Psoas muscle (tissue), 8 donors: ENCODE measurements around the gene FLT3. TPM values are rescaled to one million over a fixed set of nuclear protein-coding genes. Genes with fewer than 3 reads are reported as not detected.

Experiments
- ATAC-seq, 4 donors: fragments of 200-7000 bp; cut with Tn5 transposase; one replicate each; pipeline ENCODE4 v1.9.1; 2020; ENCODE audit warnings: moderate library complexity in 3 of 4, mild to moderate bottlenecking in 2 of 4
- DNase-seq, 2 donors: peaks; one replicate each; pipeline ENCODE4 v3.0.0-alpha.2; 2020
- H3K27ac ChIP-seq: fragments of 200-600 bp; one replicate; pipeline ENCODE4 v1.8.0; 2022
- H3K27me3 ChIP-seq, 3 donors: fragments of 200-600 bp in 1 of 3; one replicate each; pipeline versions ENCODE4 v1.6.1 to v1.8.0; 2013 to 2022; ENCODE audit warnings: low read length in 2 of 3, mild to moderate bottlenecking in 2 of 3, moderate library complexity in 1 of 3; ENCODE audit not compliant: insufficient read depth in 3 of 3
- H3K36me3 ChIP-seq, 2 donors: fragments of 200-600 bp in 1 of 2; one replicate each; pipeline versions ENCODE4 v1.6.1 to v1.8.0; 2013 to 2022; ENCODE audit warnings: low read depth in 1 of 2, mild to moderate bottlenecking in 1 of 2, moderate library complexity in 1 of 2; ENCODE audit not compliant: insufficient read depth in 1 of 2
- H3K4me1 ChIP-seq: fragments of 200-600 bp; one replicate; pipeline ENCODE4 v1.8.0; 2022
- H3K4me3 ChIP-seq: fragments of 200-600 bp; one replicate; pipeline ENCODE4 v1.8.0; 2022; ENCODE audit warnings: mild to moderate bottlenecking
- H3K9me3 ChIP-seq: fragments of 200-600 bp; one replicate; pipeline ENCODE4 v1.8.0; 2022
- WGBS, 3 donors: extraction: QIAGEN DNeasy Blood & Tissue Kit; methylation state at CpG; one replicate each; pipeline versions ENCODE4 v1.1.6 to v1.1.7; 2013; 5-methylcytosine and 5-hydroxymethylcytosine counted together
- intact Hi-C, 2 donors: fragments of 100-400 bp; cut with DNase I; formaldehyde crosslinking; loops; one replicate each; pipeline versions ENCODE4 v1.11.0 to v1.14.2; 2022
- polyA plus RNA-seq, 3 donors: library from polyadenylated mRNA; stranded (reverse); fragments of 200-250 nt; gene quantifications; one replicate each; pipeline ENCODE4 v1.2.3, GENCODE V29; 2013
- total RNA-seq, 4 donors: library from RNA; stranded (reverse); fragmentation: NEBNext Ultra II Directional in 2 of 4; extraction: Animal tissue kit (Norgen Biotek cat#: 25700) in 2 of 4; gene quantifications; one replicate each; pipeline versions ENCODE4 v1.2.1 to v1.2.4, GENCODE V29; 2021 to 2023
- TF ChIP-seq, protein P1 (sequence below): fragments of 200-600 bp; IDR thresholded peaks from one replicate; pipeline ENCODE4 v1.8.0; 2022; ENCODE audit warnings: antibody characterized with exemption
- donor health status: healthy with polysubstance abuse.
- donor health status: DM: no; HTN: no; CAD: no; lungs with moderate emphysema.
- donor health status: Bipolar disorder and iron deficiency.
- donor health status: healthy.
- donor health status: DM: yes; HTN: yes; CAD: no.
- donor health status: DM: no; HTN: no; CAD: no.
- donor health status: DM: no; HTN: no; CAD: no.
- donor health status: DM: yes; HTN: yes; CAD: no.

The FLT3 gene
- total and polyA plus RNA-seq, 7 donors, result 0.04 to 0.19 (median 0.06) TPM; not detected in 2

DNA sequence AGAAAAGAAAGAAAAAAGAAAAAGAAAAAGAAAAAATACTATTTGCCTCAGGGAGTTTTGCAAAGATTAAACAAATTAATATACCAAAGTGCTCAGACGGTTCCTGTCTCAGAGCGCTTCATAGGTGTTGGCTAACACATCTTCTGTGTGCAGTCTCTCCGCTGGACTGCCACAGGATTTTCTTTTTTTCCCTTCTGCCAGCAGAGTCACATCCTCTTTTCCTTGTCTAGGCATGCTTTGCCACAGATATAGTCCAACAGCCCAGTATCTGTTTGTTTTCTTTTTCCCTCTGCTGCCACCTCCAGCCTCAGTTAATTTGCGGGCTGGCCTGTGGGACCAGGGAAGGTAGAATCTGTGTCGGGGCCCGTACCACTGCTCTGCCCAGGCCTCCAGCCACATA is 108.5 kb downstream of the FLT3 start:
- intact Hi-C loops, result no loop called here
- ATAC-seq (no peak), DNase-seq (no peak)
- Histone ChIP-seq H3K27ac (no peak overlapping the region), H3K4me3 (no peak overlapping the region), H3K9me3 (no peaks in the 10 kb centered on the region), H3K4me1 (no peaks in the 10 kb centered on the region), H3K27me3 (peaks cover 2 to 15% (median 4%) of the 10 kb centered on the region in 3 donors), H3K36me3 (no peaks in the 10 kb centered on the region)
- TF ChIP-seq, protein P1, sequence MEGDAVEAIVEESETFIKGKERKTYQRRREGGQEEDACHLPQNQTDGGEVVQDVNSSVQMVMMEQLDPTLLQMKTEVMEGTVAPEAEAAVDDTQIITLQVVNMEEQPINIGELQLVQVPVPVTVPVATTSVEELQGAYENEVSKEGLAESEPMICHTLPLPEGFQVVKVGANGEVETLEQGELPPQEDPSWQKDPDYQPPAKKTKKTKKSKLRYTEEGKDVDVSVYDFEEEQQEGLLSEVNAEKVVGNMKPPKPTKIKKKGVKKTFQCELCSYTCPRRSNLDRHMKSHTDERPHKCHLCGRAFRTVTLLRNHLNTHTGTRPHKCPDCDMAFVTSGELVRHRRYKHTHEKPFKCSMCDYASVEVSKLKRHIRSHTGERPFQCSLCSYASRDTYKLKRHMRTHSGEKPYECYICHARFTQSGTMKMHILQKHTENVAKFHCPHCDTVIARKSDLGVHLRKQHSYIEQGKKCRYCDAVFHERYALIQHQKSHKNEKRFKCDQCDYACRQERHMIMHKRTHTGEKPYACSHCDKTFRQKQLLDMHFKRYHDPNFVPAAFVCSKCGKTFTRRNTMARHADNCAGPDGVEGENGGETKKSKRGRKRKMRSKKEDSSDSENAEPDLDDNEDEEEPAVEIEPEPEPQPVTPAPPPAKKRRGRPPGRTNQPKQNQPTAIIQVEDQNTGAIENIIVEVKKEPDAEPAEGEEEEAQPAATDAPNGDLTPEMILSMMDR, result no peak
- WGBS, 3 donors, result 69 to 70% (median 69%) methylated on average over 6 of the region's 6 CpGs

DNA sequence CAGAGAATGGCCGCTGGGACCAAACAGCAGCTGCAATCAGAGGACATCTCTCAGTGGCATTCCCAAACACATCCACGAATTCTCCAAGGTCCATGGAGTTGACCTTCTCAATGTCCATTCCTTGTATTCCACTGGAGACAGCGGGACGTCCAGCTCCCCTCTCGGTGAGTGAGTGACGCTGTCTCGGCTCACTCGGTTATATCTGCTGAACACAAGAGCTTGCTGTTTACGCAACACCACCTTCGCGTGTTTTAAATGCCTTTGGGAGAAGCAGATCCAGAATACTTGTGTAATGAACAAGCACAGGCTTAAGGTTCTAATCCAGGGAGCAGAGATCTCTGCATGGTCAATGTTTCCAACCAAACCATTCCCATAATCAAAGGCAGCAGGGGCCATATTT is 111.9 kb downstream of the FLT3 start, which contains the start of gene URAD:
URAD (minus strand) TSS at position 174 of the 400 bp plus-strand sequence; CDS start at position 118, 56 bp downstream.
- DNase-seq, result no peak
- Histone ChIP-seq H3K27me3 (peaks cover 2 to 20% (median 10%) of the 10 kb centered on the region in 3 donors), H3K9me3 (no peaks in the 10 kb centered on the region), H3K27ac (no peak within 1 kb of the TSS), H3K4me1 (no peaks in the 10 kb centered on the region), H3K36me3 (no peaks in the 10 kb centered on the region), H3K4me3 (no peak within 1 kb of the TSS)
- no peak for ATAC-seq
- TF ChIP-seq, protein P1, result no peak
- intact Hi-C loops, result loop anchor here (5.0 to 10.0 kb wide), 3 partner anchors 156 to 1004 kb away; no protein-coding TSS in a partner anchor
- 76 to 82% (median 77%) methylated on average over 11 of the region's 11 CpGs for WGBS, 3 donors

DNA sequence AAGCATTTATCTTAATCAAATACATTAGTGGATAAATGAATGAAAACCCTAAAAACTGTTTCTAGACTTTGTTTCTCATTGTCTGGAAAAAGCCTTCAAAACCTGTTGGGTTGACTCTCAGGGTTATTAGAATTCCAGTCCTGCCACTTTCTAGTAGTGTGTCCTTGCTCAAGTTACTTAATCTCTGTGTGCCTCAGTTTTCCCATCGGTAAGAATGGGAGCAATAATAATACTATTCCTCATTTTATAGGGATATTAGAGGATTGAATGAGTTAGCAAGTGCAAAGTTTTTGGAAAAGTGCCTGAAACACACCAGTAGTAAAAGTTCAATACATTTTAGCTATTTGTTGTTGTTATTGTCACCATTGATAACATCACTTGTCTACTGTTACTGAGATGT is 114.8 kb downstream of the FLT3 start:
- H3K4me1 ChIP-seq, result no peaks in the 10 kb centered on the region
- TF ChIP-seq, protein P1, result no peak
- H3K27ac ChIP-seq, result no peak overlapping the region
- no peak overlapping the region for H3K4me3 ChIP-seq
- intact Hi-C loops, result loop anchor here (2.0 to 10.0 kb wide), 4 partner anchors 153 to 1001 kb away; no protein-coding TSS in a partner anchor
- no peaks in the 10 kb centered on the region for H3K9me3 ChIP-seq
- H3K36me3 ChIP-seq, result no peaks in the 10 kb centered on the region
- 92 to 98% (median 92%) methylated on average over 1 of the region's 1 CpG for WGBS, 3 donors
- peaks cover 0 to 47% (median 26%) of the 10 kb centered on the region in 3 donors for H3K27me3 ChIP-seq
- DNase-seq, result no peak
- ATAC-seq, result no peak

DNA sequence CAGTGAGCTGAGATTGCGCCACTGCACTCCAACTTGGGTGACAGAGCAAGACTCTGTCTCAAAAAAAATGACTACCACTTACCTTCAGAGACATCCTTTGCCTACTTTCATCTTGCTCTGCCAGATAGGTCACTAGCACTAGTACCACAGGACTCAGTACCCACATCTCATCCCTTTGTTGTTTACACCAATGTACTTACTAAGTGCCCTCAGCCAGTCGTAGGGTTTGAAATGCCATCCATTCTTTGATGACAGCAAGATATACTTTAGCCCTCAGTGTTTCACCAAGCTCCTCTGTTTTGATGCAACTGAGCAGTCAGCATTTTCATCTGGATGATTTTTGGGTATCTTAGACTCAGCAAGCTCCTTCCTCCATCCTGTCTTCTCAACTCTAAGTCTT is 118.0 kb downstream of the FLT3 start:
- 59 to 66% (median 63%) methylated on average over 2 of the region's 2 CpGs for WGBS, 3 donors

More for the DNA sequence above, 118.0 kb downstream of the FLT3 start:
- Histone ChIP-seq H3K9me3 (no peaks in the 10 kb centered on the region), H3K27me3 (peaks cover 2 to 64% (median 42%) of the 10 kb centered on the region in 3 donors), H3K4me1 (no peaks in the 10 kb centered on the region), H3K27ac (no peak overlapping the region), H3K36me3 (no peaks in the 10 kb centered on the region), H3K4me3 (no peak overlapping the region)
- DNase-seq, result no peak
- intact Hi-C loops, result loop anchor here (5.0 to 10.0 kb wide), 4 partner anchors 448 to 998 kb away; no protein-coding TSS in a partner anchor
- no peak for ATAC-seq
- TF ChIP-seq, protein P1, result no peak
